ENCODE results near the gene SPI1.

The SPI1 gene

GRCh38 chr11:47378010-47378835, at the start of gene SPI1:
SPI1 (minus strand) TSS chr11:47378547; CDS start chr11:47378353, 194 bp downstream.
- DNase-seq = peak in 8 of 56 donors; percentile 13 to 47 (median 26)

GRCh38 chr11:47426062-47426956, 48.0 kb upstream of the SPI1 start, which contains the start of gene PSMC3:
PSMC3 (minus strand) TSS chr11:47426439; CDS start chr11:47426279, 160 bp downstream.
- DNase-seq = peak; percentile 56 to 99 (median 96)

- no peak for DNase-seq
Measured at GRCh38 chr11:47425611-47426010, 47.3 kb upstream of the SPI1 start.

- DNase-seq = no peak
Measured at GRCh38 chr11:47418454-47419259, 40.3 kb upstream of the SPI1 start.

- DNase-seq = no peak
Measured at GRCh38 chr11:47417712-47418111, 39.4 kb upstream of the SPI1 start.

- DNase-seq = peak in 3 of 56 donors; percentile 22 to 55 (median 29)
Measured at GRCh38 chr11:47415949-47416472, 37.7 kb upstream of the SPI1 start.

GRCh38 chr11:47415091-47415854, 36.9 kb upstream of the SPI1 start:
- no peak for DNase-seq

- DNase-seq = no peak
Measured at GRCh38 chr11:47414685-47415070, 36.3 kb upstream of the SPI1 start.

- no peak for DNase-seq
Measured at GRCh38 chr11:47413908-47414684, 35.7 kb upstream of the SPI1 start.

GRCh38 chr11:47413351-47413750, 35.0 kb upstream of the SPI1 start:
- no peak for DNase-seq

GRCh38 chr11:47411884-47412746, 33.8 kb upstream of the SPI1 start:
- DNase-seq = peak in 23 of 56 donors; percentile 18 to 72 (median 37)

GRCh38 chr11:47410370-47411264, 32.3 kb upstream of the SPI1 start:
- no peak for DNase-seq

- no peak for DNase-seq
Measured at GRCh38 chr11:47409440-47410369, 31.4 kb upstream of the SPI1 start.

- peak in 6 of 56 donors; percentile 53 to 67 (median 60) for DNase-seq
Measured at GRCh38 chr11:47408598-47409439, 30.5 kb upstream of the SPI1 start.

Measured in nucleus accumbens (tissue), 56 donors.